HFF-Myc (cell line): Measurements from ENCODE around the gene ITPKB.

ENCODE experiments used
- DNase-seq: peaks from one replicate; pipeline ENCODE4 v3.0.0-alpha.2; 2011; ENCODE audit warnings: low read depth; ENCODE audit errors: extremely low read depth
- H3K4me3 ChIP-seq: replicated peaks from 2 replicates; pipeline ENCODE4 v1.5.1; 2011; ENCODE audit warnings: low read depth, mild to moderate bottlenecking, control low read depth, low read length
- TF ChIP-seq, protein P1 (sequence below): IDR thresholded peaks from 2 replicates; pipeline ENCODE4 v1.5.1; 2012; ENCODE audit warnings: mild to moderate bottlenecking, low read depth, low read length, control low read depth; ENCODE audit errors: missing control alignments

ITPKB gene

DNA sequence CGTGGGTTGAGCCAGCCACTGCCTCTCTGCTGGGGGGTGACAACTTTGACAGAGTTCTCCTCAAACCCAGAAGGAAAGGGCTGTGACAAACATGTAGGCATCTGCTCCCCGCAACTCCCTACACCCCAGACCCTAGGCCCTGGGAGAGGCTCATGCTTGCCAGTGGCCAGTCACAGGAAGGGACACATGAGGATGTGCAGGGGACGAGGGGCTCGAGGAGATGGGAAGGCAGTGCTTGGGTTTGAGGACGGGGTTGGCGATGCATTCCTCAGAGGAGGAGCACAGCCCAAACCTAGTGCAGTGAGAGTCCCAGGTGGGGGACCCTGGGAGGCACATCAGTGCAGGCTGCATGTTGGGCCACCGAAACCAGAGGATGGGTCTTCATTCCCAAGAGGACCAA is 128.4 kb downstream of the ITPKB start:
- DNase-seq = no peak
- TF ChIP-seq, protein P1, sequence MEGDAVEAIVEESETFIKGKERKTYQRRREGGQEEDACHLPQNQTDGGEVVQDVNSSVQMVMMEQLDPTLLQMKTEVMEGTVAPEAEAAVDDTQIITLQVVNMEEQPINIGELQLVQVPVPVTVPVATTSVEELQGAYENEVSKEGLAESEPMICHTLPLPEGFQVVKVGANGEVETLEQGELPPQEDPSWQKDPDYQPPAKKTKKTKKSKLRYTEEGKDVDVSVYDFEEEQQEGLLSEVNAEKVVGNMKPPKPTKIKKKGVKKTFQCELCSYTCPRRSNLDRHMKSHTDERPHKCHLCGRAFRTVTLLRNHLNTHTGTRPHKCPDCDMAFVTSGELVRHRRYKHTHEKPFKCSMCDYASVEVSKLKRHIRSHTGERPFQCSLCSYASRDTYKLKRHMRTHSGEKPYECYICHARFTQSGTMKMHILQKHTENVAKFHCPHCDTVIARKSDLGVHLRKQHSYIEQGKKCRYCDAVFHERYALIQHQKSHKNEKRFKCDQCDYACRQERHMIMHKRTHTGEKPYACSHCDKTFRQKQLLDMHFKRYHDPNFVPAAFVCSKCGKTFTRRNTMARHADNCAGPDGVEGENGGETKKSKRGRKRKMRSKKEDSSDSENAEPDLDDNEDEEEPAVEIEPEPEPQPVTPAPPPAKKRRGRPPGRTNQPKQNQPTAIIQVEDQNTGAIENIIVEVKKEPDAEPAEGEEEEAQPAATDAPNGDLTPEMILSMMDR = no peak
- no peak overlapping the region for H3K4me3 ChIP-seq

DNA sequence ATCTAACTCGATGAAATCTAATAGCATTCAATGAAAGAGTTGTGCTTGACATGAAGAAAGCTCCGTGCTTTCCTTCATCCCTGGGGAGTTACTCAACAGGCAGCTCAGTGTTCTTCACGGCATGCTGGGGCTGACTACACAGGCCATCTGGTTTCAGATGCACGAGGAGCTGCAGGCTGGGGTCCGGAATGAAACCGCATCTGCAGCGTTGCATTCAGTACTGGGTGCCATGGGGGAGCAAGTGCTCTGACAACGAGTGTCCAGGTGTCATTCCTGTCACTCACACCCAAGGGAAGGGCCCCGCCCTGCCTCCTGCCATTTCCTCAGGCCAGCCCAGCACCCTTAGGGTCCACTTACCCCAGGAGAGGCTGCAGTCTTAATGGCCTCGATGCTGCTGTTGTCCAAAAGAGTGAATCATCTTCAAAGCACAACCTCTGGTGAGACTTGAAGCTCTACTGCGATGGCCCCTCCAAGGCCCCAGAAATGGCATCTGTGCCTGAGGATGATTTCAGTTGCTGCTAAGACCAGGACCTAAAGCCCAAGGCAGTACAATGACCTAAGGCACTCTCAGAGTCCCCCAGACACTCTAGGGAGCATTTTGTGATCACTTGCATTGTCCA is 129.1 kb downstream of the ITPKB start:
- no peak overlapping the region for H3K4me3 ChIP-seq
- no peak for DNase-seq
- TF ChIP-seq, protein P1 = no peak

DNA sequence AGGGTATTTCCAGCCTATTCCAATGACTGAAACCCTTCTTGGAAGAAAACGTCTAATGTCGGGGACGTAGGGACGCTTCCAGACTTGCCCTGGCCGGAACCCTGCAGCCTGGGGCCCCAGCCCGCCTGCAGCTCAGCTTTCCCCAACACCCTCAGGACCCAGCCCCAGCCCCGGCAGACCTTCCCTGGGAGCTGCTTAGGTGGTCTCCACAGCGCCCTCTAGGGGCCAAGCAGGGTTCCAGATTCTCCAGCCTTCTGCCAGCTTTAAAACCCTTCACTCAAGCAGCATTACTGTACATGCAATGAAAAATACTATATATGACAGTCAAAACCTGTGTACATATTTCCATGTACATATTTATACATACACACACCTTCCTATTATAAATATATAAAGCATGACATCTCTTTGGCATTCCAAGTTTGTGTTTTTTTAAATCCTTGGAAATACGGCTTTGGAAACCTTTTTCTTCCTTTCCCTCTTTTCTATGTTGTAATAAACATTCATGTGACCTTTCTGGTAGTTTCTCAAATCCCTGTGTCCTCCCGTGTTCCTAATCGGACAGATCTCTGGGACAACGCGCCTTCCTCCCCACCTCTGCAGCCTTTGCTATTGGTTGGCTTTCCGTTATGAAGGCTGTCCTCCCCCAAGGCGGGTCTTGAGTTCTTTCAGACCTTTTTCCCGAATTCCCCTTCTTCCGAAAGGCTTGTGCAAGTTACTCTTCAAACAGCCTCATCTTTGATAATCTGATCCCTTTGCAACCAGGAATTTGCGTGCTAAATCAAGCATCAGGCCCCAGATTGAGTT is 130.2 kb downstream of the ITPKB start:
- TF ChIP-seq, protein P1 = peak; percentile 91
- H3K4me3 ChIP-seq = no peak overlapping the region
- peak; percentile 20 for DNase-seq

DNA sequence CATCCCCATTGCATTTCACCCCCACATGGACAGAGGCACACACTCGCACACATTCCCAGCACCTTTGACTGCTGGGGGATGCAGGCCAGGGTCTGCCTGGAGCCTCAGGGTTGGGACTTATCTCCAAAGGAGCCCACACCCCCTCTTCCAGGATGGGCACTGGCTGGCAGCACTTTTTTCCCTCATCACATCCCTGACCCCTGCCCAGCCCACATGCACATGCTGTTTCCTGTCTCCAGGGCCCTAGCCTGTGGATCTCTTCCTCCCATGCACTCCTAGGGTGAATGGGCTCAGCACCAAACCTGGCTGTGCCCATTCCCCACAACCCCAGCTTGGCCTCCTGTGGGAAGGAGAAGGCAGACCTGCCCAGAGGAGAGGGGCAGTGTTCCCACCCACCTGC is 131.3 kb downstream of the ITPKB start:
- H3K4me3 ChIP-seq = no peak overlapping the region
- TF ChIP-seq, protein P1 = no peak
- DNase-seq = no peak

DNA sequence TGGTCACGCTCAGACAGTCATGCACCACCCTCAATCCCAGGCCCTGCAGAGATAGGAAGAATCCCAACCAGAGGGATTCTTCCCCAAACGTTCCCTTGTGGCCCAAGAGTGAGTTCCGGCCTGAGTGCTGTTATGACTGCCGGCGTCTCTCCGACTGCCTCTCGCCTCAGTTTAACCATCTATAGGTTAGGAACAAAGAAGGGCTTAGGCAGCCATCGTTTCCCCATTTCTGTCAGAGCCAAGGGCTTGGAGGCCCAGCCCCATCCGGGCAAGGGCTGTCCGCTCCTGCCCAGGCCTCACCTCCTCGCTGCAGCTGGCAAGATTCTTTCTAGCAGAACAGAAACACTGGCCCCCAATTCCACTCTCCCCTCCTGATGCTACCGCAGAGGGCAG is 131.8 kb downstream of the ITPKB start:
- TF ChIP-seq, protein P1 = no peak
- no peak overlapping the region for H3K4me3 ChIP-seq
- DNase-seq = no peak

DNA sequence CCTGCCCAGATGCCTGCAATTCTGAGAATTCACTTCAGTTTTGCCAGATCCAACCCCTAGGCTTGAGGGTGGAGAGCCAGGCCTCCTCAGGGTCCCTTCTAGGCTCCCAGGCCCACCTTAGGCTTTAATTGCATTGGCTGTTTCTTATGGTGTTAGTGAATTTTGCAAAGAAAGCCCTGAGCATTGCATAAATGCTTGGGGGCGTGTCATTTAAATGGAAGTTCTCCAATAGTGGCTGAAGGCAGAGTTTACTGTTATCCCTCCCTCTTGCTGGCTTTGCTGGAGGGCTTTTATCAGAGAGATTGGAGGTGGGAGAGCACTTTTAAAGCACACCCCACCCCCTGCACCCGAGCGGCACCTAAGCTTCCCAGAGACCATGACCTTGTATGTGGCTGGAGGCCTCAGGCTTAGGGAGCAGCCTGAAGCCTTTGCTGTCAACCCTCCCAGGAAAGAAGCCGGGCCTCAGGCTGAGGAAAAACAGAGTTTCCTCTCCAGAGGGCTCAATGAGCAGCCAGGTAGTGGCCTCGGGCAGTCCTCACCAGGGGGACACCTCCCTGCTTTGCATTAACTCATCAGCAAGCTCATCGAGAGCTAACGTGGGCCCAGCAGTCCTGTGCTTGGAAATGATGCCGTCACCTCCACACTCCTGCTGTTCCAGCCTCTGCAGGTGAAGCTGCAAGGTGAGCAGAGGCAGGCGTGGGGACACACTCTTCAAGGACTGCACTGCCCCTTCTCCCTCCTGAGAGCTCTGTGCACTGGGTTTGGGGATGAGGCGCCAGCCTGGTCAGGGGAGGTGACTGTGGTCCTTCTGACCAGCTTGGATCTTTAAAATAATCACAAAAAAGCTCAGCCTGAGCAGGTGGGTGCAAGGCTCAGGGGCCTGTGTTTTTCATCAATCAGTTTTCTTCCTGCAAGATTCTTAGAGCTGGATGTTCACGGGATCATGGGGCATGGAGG is 132.5 kb downstream of the ITPKB start:
- TF ChIP-seq, protein P1 = no peak
- no peak overlapping the region for H3K4me3 ChIP-seq
- DNase-seq = no peak
